Cardiac muscle cell (in vitro differentiated cells and primary cell): Measurements from ENCODE around the gene TXNDC11. TPM values are rescaled to one million over a fixed set of nuclear protein-coding genes. Genes with fewer than 3 reads are reported as not detected.

Source experiments
- DNase-seq, 2 donors: peaks; one replicate each; pipeline versions ENCODE4 v3.0.0 to v3.0.0-alpha.2; 2010 to 2017; ENCODE audit warnings: low read depth in 1 of 2, low spot score in 1 of 2
- H3K27ac ChIP-seq: fragments of 200-600 bp; sonication (generic); 2 replicates; pipeline ENCODE4 v1.5.1; 2016
- H3K27me3 ChIP-seq: fragments of 200-600 bp; sonication (generic); 2 replicates; pipeline ENCODE4 v1.6.0; 2016; ENCODE audit warnings: control low read depth
- H3K36me3 ChIP-seq: fragments of 200-600 bp; sonication (generic); 2 replicates; pipeline ENCODE4 v1.5.1; 2016; ENCODE audit warnings: control low read depth
- H3K4me1 ChIP-seq: fragments of 200-600 bp; sonication (generic); 2 replicates; pipeline ENCODE4 v1.8.1; 2017; ENCODE audit warnings: low read depth, mild to moderate bottlenecking, mixed run types
- H3K4me3 ChIP-seq: fragments of 200-600 bp; sonication (generic); 2 replicates; pipeline ENCODE4 v1.5.1; 2016; ENCODE audit warnings: mild to moderate bottlenecking
- H3K9me3 ChIP-seq: fragments of 200-600 bp; sonication (generic); 2 replicates; pipeline ENCODE4 v1.5.1; 2017; ENCODE audit warnings: low read depth, mild to moderate bottlenecking, control low read depth
- CTCF ChIP-seq: IDR thresholded peaks from 2 replicates; pipeline ENCODE4 v1.5.1; 2012; ENCODE audit warnings: low read depth, mild to moderate bottlenecking, low read length
- polyA plus RNA-seq: library from polyadenylated mRNA; unstranded; fragments of >200 nt; fragmentation: Nextera tagmentation; extraction: Ambion mirVana; gene quantifications from 2 replicates; pipeline ENCODE4 v1.2.1, GENCODE V29; 2016
- total RNA-seq: library from RNA; depleted of rRNA; stranded (reverse); fragments of >200 nt; gene quantifications from 2 replicates; pipeline ENCODE4 v1.2.3, GENCODE V29; 2016

Gene TXNDC11
- total and polyA plus RNA-seq, 2 experiments from 2014 or later, result 26.6 to 43.0 TPM

GRCh38 chr16:11768849-11769248, 26.2 kb upstream of the TXNDC11 start:
- no peaks in the 10 kb centered on the region for H3K9me3 ChIP-seq
- H3K4me3 ChIP-seq, result no peak overlapping the region
- DNase-seq, result no peak
- no peaks in the 10 kb centered on the region for H3K4me1 ChIP-seq
- no peak overlapping the region for H3K27ac ChIP-seq
- no peaks in the 10 kb centered on the region for H3K27me3 ChIP-seq
- H3K36me3 ChIP-seq, result peaks cover 77% of the 10 kb centered on the region
- TF ChIP-seq CTCF, result no peak

- Histone ChIP-seq H3K4me3 (no peak overlapping the region), H3K27ac (no peak overlapping the region), H3K36me3 (peaks cover 85% of the 10 kb centered on the region), H3K9me3 (no peaks in the 10 kb centered on the region), H3K27me3 (no peaks in the 10 kb centered on the region), H3K4me1 (no peaks in the 10 kb centered on the region)
- no peak for TF ChIP-seq CTCF
- no peak for DNase-seq
Observed at GRCh38 chr16:11762431-11762830, 19.8 kb upstream of the TXNDC11 start.

DNA sequence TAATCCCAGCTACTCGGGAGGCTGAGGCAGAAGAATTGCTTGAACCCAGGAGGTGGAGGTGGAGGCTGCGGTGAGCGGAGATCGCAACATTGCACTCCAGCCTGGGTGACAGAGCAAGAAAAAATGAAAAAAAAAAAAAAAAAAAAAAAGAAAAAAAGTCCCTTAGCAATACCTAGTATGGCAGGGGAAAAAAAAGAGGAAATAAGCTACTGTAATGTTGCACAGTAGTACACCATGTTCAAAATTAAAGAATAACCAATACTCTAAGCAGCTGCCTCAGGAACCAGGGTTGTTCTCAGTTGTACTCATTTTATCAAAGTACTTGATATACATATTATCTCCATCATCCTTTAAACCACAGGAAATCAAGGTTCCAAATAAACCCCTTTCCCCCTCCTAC, 17.3 kb upstream of the TXNDC11 start:
- no peak for TF ChIP-seq CTCF
- DNase-seq, result no peak
- Histone ChIP-seq H3K4me3 (no peak overlapping the region), H3K36me3 (peaks cover 83% of the 10 kb centered on the region), H3K27me3 (no peaks in the 10 kb centered on the region), H3K9me3 (no peaks in the 10 kb centered on the region), H3K4me1 (no peaks in the 10 kb centered on the region), H3K27ac (peak overlapping the region; percentile 8)

DNA sequence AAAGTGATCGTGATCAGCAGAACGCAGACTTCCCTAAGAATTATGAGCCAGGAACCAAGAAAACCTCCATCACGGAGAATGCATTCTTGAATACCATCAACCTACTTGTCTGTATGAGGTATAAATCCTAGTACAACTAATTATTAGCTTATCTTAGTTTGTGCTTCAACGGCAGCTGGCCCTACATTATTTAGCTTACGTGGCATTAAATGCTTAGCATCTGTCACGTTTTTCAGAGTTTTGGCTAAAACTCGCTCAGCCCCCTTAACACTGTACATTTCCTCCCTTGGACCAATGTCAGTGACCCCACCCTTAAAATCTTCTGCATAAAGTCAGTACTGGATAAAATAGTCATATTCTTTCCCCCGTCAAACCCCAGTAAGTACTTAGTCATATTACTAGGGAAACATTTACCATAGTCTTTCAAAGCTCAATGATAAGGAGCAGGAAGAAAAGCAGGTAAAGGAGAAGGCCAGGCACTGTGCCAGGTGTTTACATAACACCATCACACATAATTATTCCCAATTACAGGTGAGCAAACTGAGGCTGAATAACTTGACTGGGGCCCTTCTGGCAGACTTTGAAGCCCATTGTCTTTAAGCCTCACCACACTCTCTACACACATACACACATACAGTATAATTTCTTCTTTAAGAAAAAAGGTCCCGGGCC, 16.6 kb upstream of the TXNDC11 start:
- H3K4me3 ChIP-seq, result no peak overlapping the region
- H3K36me3 ChIP-seq, result peaks cover 79% of the 10 kb centered on the region
- H3K27me3 ChIP-seq, result no peaks in the 10 kb centered on the region

GRCh38 chr16:11757671-11758545, 15.3 kb upstream of the TXNDC11 start:
- no peak for TF ChIP-seq CTCF
- H3K27ac ChIP-seq, result no peak overlapping the region
- no peaks in the 10 kb centered on the region for H3K9me3 ChIP-seq
- H3K4me1 ChIP-seq, result no peaks in the 10 kb centered on the region
- H3K4me3 ChIP-seq, result no peak overlapping the region
- H3K27me3 ChIP-seq, result no peaks in the 10 kb centered on the region
- peaks cover 78% of the 10 kb centered on the region for H3K36me3 ChIP-seq
- peak in 1 of 2 donors; percentile 77 for DNase-seq

More for the DNA sequence above, 16.6 kb upstream of the TXNDC11 start:
- no peak overlapping the region for H3K27ac ChIP-seq
- no peak for TF ChIP-seq CTCF
- no peaks in the 10 kb centered on the region for H3K4me1 ChIP-seq
- no peaks in the 10 kb centered on the region for H3K9me3 ChIP-seq
- no peak for DNase-seq
